Stimulated activated CD4-positive, alpha-beta T cell treated with anti-CD3 and anti-CD28 coated beads, Interleukin-12 subunit alpha, Interleukin-12 subunit beta, amount 100 ng/mL, for 48 hours (primary cell): ENCODE results near the gene ACADS.

ENCODE experiments used
- DNase-seq, 3 donors: peaks; one replicate each; pipeline ENCODE4 v3.0.0-alpha.2; 2020; ENCODE audit warnings: low read depth in 2 of 3, low spot score in 1 of 3

Gene ACADS

GRCh38 chr12:120725659-120726509 is at the start of gene ACADS:
Gene ACADS, plus strand, starts transcription at chr12:120725826. Its CDS starts 60 bp downstream, at chr12:120725886.
- DNase-seq: peak; percentile 71 to 90 (median 84)

- DNase-seq: no peak
Measured at GRCh38 chr12:120677765-120678473, 47.7 kb upstream of the ACADS start.

- DNase-seq: no peak
Measured at GRCh38 chr12:120678572-120678971, 47.1 kb upstream of the ACADS start.

- no peak for DNase-seq
Measured at GRCh38 chr12:120680165-120680738, 45.4 kb upstream of the ACADS start.

GRCh38 chr12:120684523-120684932 is 41.1 kb upstream of the ACADS start:
- no peak for DNase-seq

- DNase-seq: no peak
Measured at GRCh38 chr12:120685522-120685921, 40.1 kb upstream of the ACADS start.

GRCh38 chr12:120686151-120686689 is 39.4 kb upstream of the ACADS start:
- peak; percentile 89 to 96 (median 96) for DNase-seq

- DNase-seq: peak; percentile 98 to 99 (median 99)
Measured at GRCh38 chr12:120686690-120687577, 38.7 kb upstream of the ACADS start, which contains the start of gene MLEC. Gene MLEC, plus strand, starts transcription at chr12:120687149. Its CDS starts 148 bp downstream, at chr12:120687297.

- peak in 1 of 3 donors; percentile 35 for DNase-seq
Measured at GRCh38 chr12:120687578-120688289, 37.9 kb upstream of the ACADS start.

- no peak for DNase-seq
Measured at GRCh38 chr12:120688527-120689071, 37.0 kb upstream of the ACADS start.

- no peak for DNase-seq
Measured at GRCh38 chr12:120689397-120690082, 36.1 kb upstream of the ACADS start.

- no peak for DNase-seq
Measured at GRCh38 chr12:120690083-120690450, 35.6 kb upstream of the ACADS start.

GRCh38 chr12:120690978-120691377 is 34.6 kb upstream of the ACADS start:
- DNase-seq: no peak

GRCh38 chr12:120692524-120693033 is 33.0 kb upstream of the ACADS start:
- no peak for DNase-seq

- no peak for DNase-seq
Measured at GRCh38 chr12:120693848-120694247, 31.8 kb upstream of the ACADS start.

GRCh38 chr12:120696626-120697025 is 29.0 kb upstream of the ACADS start:
- DNase-seq: no peak

- DNase-seq: no peak
Measured at GRCh38 chr12:120697344-120697743, 28.3 kb upstream of the ACADS start.

- DNase-seq: no peak
Measured at GRCh38 chr12:120698665-120699064, 27.0 kb upstream of the ACADS start.

GRCh38 chr12:120699553-120699952 is 26.1 kb upstream of the ACADS start:
- no peak for DNase-seq
